Astrocyte of the spinal cord (primary cell): ENCODE measurements around the gene IRGC.

Experiments
- DNase-seq: peaks from one replicate; pipeline ENCODE4 v3.0.0; 2011; ENCODE audit warnings: low read depth, low spot score
- H3K4me3 ChIP-seq: 2 replicates; pipeline ENCODE4 v1.5.1; 2011; ENCODE audit warnings: low read depth, mild to moderate bottlenecking, low read length, moderate library complexity
- in situ Hi-C: cut with HindIII; loops from 2 replicates; pipeline ENCODE4 v1.10.0; 2017; ENCODE audit warnings: low sequenced_read_pairs
- TF ChIP-seq, protein P1 (sequence below): IDR thresholded peaks from 2 replicates; pipeline ENCODE4 v1.5.1; 2012; ENCODE audit warnings: low read depth, mild to moderate bottlenecking, low read length, inconsistent platforms

IRGC gene

DNA sequence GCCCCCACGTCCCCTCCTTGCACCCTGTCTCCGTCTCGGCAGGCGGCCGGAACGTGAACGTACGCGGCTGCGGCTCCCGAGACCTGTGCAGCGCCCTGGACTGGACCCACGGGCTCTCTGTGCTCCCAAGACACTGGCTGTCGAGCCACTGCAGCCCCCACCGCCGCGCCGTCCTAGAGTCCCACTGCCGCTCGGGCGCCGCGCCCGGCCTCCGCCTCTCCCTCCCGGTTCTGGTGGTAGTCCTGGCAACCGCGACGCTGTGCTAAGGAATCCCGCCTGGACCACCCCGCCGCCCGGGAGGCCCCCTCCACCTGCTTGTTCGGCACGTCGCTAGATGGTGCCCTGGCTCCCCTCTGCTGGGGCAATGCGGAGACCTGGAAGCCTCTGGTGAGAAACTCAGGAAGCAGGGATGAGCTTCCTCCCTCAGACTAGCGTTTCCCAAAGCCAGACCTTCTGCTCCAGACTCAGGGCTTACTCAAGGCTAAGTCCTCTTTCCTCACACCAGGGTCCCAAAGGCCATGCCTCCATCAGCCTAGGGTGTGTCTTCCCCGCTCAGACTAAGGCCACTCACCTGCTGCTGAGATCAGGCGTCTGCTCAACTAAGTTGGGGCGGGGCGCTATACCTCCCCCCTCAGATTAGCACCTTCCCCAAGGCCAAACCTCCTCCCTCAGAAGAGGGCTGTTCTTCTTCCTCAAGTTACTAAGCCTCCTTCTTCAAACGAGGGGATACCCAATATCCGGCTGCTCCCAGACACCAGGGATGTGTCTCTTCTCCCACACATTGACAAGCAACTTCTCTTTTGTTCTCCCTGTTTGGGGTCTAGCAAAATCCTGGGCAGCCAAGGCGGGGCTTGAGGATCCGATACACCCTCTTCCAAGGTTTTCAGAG is 16.1 kb upstream of the IRGC start:
- H3K4me3 ChIP-seq = peak overlapping the region; percentile 5
- in situ Hi-C loops = no loop called here
- TF ChIP-seq, protein P1, sequence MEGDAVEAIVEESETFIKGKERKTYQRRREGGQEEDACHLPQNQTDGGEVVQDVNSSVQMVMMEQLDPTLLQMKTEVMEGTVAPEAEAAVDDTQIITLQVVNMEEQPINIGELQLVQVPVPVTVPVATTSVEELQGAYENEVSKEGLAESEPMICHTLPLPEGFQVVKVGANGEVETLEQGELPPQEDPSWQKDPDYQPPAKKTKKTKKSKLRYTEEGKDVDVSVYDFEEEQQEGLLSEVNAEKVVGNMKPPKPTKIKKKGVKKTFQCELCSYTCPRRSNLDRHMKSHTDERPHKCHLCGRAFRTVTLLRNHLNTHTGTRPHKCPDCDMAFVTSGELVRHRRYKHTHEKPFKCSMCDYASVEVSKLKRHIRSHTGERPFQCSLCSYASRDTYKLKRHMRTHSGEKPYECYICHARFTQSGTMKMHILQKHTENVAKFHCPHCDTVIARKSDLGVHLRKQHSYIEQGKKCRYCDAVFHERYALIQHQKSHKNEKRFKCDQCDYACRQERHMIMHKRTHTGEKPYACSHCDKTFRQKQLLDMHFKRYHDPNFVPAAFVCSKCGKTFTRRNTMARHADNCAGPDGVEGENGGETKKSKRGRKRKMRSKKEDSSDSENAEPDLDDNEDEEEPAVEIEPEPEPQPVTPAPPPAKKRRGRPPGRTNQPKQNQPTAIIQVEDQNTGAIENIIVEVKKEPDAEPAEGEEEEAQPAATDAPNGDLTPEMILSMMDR = peak; percentile 21
- DNase-seq = peak; percentile 43

GRCh38 chr19:43700395-43701000 is 15.4 kb upstream of the IRGC start:
- H3K4me3 ChIP-seq = no peak overlapping the region
- TF ChIP-seq, protein P1 = no peak
- in situ Hi-C loops = no loop called here
- peak; percentile 83 for DNase-seq

- in situ Hi-C loops = no loop called here
- TF ChIP-seq, protein P1 = no peak
- H3K4me3 ChIP-seq = no peak overlapping the region
- no peak for DNase-seq
Observed at GRCh38 chr19:43704002-43704705, 11.7 kb upstream of the IRGC start.

- in situ Hi-C loops = no loop called here
- DNase-seq = no peak
- H3K4me3 ChIP-seq = no peak overlapping the region
- TF ChIP-seq, protein P1 = no peak
Observed at GRCh38 chr19:43705729-43706128, 10.1 kb upstream of the IRGC start.

DNA sequence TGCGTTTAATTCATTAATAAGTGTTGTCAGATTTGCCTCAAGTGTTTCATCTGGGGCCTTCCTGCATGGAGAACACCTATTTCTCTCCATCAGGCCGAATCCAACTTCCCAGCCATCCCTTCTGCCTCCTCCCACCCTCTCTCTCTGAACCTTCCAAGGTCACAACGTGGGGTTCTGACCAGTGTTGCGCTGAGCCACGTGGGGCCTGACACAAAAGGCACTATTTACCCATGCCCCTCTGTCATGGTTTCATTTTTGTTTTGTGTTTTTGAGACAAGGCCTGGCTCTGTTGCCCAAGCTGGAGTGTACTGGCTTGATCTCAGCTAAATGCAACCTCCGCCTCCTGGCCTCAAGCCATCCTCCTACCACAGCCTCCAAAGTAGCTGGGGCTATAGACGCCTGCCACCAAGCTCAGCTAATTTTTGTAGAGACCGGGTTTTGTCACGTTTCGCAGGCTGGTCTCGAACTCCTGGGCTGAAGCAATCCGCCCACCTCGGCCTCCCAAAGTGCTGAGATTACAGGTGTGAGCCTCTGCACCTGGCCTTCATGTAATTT is 8.6 kb upstream of the IRGC start:
- no peak overlapping the region for H3K4me3 ChIP-seq
- in situ Hi-C loops = no loop called here
- TF ChIP-seq, protein P1 = no peak
- no peak for DNase-seq

DNA sequence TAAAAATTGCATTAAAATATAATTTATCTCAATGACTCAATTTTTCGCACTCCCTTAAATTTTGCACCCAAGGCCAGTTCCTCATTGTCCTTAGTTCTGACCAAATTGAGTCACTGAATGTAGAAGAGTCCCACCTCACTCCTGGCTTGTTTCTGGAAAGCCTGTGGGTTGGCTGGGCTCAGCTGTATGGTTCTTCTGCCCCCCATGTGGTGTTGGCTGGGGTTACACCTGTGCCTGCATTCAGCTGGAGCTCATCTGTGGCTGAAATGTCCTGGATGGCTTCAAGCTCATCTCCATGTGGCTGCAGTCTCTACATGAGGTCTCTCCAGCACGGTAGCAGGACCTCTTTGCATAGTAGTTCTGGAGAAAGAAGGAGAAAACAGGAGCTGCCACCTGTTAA is 7.2 kb upstream of the IRGC start:
- TF ChIP-seq, protein P1 = no peak
- in situ Hi-C loops = no loop called here
- no peak for DNase-seq
- no peak overlapping the region for H3K4me3 ChIP-seq
